ENCODE results near the gene DOCK6.

DOCK6 gene

DNA sequence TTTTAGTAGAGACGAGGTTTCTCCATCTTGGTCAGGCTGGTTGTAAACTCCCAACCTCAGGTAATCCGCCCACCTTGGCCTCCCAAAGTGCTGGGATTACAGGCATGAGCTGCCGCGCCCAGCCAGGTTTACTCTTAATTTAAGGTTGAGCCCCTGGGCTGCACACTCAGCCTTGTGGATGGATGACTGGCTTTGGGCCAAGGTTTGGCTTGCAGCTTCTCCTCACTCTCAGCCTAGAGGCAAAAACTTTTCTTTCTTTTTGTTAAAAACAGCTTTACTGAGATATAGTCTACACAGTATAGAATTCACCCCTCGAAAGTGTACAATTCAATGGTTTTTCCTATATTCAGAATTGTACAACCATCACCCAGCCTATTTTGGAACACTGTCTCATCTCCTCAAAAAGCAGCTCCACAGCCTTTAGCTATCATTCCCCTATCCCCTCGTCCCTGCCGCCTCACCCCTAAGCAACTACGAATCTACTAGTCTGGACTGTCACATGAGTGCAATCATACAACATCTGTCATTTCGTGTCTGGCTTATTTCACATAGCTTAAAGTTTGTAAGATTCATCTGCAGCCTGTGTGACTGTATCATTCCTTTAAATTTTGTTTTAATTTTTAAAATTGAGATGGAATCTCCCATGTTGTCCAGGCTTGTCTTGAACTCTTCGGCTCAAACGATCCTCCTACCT is 19.2 kb upstream of the DOCK6 start:
- intact Hi-C loops (cut with DNase I): no loop called here
- no peak for DNase-seq

DNA sequence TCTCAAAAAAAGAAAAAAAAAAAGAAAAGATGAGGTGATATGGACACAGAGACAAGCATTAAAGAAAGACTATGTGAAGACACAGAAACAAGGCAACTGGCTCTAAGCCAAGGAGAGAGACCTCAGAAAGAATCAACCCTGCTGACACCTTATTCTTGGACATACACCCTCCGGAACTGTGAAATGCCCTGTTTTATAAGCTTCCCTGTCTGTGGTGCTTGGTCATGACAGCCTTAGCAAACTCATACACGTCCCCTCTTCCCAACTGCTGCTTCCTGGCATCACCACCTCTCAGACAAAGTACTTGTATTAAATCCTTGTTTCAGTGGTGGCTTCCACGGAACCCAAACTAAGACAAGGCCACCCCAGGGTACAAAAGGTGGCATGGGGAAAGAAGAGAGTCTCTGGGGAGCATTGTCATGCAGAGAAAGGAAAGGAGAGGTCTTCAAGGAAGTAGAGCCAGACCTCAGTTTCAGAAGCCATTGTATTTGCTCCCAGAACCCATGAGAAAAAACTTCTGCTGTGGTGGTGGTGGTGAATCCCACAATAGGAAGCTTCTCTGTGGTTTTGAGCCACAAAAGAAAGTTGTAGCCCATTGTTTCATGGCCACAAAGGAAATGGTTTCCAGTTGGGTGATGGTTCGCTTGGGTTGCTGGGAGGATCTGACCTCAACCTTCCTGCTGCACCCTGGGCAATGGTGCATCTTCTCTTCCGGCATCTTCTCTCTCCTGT is 17.3 kb upstream of the DOCK6 start:
- intact Hi-C loops (cut with DNase I): no loop called here
- no peak for DNase-seq

DNA sequence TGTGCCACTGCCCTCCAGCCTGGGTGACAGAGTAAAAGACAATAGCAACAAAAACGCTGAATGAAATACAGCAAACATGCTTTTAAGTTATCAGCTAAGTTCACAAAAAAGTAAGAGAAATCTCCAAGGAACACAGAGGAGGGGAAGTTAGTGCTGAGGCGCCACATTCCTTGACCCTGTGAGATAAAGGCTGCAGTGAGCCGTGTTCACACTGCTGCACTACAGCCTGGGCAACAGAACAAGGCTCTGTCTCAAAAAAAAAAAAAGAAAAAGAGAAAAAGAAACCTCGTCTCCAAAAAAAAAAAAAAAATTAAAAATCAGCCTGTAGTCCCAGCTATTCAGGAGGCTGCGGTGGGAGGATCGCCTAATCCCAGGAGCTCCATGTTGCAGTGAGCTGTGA is 16.3 kb upstream of the DOCK6 start:
- no peak for DNase-seq
- intact Hi-C loops (cut with DNase I): no loop called here

DNA sequence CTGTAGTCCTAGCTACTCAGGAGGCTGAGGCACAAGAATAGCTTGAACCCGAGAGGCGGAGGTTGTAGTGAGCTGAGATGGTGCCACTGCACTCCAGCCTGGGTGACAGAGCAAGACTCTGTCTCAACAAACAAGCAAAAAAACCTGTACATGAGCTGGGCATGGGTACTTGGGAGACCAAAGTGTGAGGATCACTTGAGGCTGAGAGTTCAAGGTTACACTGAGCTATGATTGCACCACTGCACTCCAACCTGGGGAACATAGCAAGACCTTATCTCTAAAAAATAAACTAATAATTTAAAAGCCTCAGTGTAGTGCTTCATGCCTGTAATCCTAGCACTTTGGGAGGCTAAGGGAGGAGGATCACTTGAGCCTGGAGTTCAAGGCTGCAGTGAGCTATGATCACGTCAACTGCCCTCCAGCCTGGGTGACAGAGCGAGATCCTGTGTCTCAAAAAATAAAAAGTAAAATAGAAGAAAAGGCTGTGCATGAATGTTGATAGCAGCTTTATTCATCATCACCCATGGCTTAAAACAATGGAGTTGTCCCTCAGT is 12.3 kb upstream of the DOCK6 start:
- intact Hi-C loops (cut with DNase I): no loop called here
- DNase-seq: no peak

DNA sequence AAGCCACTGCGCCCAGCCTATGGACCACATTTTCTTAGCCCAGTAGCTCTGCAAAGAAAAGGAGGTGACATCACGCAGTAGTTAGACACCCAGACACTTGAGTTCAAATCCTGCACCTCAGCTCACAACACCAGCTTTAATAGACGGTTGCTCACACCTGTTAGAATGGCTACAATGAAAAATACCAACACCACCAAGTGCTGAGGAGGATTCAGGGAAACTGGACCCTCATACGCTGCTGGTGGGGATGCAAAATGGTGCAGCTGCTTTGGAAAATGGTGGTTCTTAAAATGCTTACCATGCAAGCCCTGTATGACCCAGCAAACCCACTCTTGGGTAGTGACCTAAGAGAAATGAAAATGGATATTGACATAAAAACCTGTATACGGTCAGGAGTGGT is 11.7 kb upstream of the DOCK6 start:
- intact Hi-C loops (cut with DNase I): no loop called here
- no peak for DNase-seq

DNA sequence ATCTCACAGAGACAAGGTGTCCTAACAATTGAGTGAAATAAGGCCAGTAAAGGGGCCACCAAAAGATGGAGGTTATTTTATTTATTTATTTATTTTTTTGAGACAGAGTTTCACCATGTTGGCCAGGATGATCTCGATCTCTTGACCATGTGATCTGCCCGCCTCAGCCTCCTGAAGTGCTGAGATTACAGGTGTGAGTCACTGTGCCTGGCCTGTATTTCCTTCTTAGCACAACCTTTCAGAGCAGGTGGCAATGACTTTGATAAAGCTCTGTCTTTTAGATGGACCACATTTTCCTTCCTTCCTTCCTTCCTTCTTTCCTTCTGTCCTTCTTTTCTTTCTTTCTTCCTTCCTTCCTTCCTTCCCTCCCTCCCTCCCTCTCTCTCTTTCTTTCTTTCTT is 11.0 kb upstream of the DOCK6 start:
- no peak for DNase-seq
- intact Hi-C loops (cut with DNase I): no loop called here

DNA sequence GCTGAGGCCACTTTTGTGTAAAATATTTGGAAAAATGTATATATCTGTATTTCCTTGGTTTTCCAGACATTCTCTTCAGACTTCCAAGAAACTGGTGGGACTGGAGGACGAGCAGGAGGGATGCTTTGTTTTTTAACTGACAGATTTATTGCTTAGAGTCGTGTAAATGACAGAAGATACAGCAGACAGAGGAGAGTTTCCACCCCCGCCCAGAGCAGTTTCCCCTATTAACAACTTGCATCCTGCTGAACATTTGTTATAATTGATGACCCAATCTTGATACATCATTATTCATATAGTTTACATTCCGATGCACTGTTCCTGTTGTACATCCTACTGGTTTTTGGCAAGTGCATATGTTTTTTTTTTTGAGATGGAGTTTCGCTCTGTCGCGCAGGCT is 7.1 kb upstream of the DOCK6 start:
- intact Hi-C loops (cut with DNase I): no loop called here
- DNase-seq: no peak

DNA sequence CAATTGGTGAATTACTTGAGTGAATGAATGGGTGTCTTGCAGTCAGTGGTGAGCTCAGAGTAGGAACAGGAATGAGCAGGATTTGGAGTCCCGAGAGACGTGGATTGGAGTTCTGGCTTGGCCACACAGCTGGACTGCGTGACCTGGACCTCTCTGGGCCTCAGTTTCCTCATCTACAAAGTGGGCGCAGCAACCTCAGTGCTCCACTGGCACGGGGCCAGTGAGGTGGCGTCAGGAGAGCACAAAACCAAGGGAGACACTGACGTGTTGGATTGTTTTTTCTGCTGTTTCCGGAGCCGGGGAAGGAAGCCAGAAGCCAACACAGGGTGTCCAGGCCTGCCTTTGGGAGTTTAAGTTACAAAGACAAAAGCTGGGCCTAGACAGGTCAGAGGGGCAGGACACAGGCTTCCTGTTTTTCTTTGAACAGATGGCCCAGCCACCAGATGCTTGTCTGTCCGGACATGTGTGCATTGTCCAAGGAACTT is 6.5 kb upstream of the DOCK6 start:
- intact Hi-C loops (cut with DNase I): no loop called here
- no peak for DNase-seq

DNA sequence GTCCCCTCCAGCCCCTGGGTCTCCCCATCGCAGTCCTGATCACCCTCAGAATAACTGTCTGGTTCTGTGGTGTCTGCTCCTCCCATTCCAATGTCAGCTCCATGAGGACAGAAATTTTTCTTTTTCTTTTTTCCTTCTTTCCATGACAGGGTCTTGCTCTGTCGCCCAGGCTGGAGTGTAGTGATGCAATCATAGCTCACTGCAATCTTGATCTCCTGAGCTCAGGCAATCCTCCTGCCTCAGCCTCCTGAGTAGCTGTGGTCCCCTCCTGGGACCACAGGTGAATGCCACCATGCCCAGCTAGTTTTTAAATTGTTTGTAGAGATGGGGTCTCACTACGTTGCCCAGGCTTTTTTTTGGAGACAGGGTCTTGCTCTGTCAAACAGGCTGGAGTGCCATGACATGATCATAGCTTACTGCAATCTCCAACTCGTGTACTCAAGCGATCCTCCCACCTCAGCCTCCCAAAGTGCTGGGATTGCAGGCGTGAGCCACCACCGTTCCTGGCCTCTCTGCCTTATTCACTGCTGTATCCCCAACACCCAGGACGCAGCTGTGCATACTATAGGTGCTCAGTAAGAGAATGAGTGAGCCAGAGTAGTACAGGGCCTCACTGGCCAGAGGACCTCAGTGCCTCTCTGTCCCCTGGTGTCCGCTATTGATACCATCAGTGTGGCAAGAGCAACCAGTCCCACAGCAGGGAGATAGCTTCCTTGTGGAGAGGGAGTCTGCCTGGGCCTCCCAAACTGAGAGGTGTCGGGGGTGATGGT is 5.2 kb upstream of the DOCK6 start:
- DNase-seq: no peak
- intact Hi-C loops (cut with DNase I): no loop called here

DNA sequence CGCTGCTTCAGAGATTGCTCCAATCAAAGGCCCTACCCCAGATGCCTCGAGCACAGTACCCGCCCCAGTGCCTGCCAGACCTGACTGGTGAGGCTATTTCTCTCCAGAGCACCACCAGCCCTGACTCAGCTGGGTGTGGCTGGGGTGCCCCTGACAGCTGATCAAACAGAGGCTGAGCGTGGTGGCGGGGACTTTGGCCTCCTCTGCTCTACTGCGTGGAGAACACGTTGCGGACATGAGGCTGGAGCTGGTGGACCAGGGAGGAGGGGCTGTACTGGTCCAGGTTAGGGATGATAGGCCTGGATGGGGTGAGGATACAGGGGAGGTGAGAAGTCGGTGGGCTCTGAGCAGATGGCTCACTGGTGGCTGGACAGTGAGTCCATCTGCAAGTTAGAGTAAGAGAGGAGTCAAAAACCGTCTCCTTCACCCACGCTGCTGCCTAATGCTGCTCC is 3.5 kb upstream of the DOCK6 start:
- no peak for DNase-seq
- intact Hi-C loops (cut with DNase I): no loop called here

DNA sequence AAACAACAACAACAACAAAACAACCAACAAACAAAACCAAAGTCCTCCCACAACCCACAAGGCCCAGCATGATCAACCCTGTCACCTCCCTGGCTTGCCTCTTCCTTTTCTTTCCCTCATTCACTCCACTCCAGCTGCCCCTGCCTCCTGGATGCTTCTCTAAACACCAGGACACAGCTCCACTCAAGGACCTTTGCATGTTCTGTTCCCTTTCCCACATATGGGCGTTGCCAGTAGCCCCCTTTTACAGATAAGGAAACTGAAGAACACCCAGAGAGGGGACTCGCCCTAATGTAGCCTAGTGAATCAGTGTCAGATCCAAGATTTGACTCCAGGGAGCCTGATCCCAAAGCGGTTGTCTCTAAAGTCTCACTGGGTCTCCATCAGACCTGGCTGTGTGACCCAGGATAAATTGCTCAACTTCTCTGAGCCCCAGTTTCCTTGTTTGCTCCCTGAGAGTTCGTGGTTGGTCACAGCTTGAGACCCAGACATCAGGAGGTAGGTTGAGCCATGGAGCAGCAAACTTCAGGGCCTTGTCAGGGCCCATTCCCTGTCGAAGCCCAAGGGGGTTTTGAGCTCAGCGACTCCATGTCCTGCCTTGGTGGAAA is 3.0 kb upstream of the DOCK6 start:
- no peak for DNase-seq
- intact Hi-C loops (cut with DNase I): no loop called here

DNA sequence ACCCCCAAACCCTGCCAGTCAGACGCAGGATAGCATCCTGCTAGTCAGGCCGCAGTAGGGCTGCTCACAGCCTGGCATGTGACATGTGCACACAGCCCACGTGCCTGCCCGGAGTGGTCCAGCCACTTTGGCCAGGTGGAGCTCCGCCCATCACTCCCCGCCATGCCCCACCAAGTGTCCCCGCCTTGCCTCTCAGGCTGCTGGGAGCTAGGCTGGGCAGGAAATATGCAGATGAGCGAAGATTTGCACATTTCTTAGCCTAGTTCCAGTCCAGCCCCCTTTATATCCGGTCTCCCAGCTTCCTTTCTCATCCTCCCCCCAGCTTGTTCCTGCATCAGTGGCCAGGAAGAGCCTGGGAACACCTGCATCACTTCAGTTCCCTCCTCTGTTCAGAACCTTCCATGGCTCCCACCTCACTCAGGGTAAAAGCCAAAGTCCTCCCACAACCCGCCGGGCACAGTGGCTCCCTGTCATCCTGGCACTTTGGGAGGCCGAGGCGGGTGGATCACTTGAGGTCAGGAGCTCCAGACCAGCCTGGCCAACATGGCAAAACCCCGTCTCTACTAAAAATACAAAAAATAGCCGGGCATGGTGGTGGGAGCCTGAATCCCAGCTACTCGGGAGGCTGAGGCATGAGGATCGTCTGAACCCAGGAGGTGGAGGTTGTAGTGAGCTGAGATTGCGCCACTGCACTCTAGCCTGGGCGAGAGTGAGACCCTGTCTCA is 2.3 kb upstream of the DOCK6 start:
- DNase-seq: no peak
- intact Hi-C loops (cut with DNase I): no loop called here

DNA sequence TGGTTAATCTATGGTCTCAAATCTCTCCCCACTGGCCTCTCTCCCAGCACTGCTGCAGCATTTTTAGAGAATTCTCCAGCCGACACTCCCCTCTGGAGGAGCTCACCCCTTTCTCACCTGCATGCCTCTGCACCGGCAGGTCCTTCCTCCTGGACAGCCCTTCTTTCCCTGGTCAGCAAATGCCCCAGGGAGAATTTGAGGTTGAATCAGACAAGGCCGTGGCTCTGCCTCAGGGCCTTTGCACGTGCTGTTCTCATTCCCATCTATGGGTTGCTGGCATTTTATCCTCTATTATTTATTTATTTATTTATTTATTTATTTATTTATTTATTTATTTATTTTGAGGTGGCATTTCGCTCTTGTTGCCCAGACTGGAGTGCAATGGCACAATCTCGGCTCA is 1.4 kb upstream of the DOCK6 start:
- no peak for DNase-seq
- intact Hi-C loops (cut with DNase I): no loop called here

DNA sequence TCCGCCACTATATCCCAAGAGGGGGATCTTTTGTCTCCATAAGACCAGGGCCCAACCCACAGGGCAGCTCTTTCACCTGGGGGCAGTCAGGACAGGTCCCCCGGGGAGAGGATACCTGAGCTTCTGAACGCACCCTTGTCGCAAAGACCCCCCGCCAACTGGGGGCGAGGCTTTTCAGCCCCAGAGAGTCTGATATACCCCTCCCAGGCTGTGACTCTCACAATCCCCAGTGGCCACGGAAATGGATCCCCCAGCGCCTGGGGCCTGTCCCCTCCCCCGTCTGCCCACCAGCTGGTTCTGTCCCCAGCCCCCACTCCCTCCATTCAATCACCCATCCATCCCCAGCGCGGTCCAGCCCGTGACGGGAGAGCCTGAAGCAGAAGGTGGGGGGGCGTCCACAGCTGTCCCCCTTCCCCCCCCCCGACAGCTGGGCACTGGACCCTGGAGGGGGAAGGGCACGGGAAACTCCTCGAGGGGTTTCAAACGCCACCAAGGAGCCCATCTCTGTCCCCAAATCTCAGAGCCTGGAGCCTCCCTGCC is 823 bp downstream of the DOCK6 start:
- no peak for DNase-seq
- intact Hi-C loops (cut with DNase I): no loop called here

DNA sequence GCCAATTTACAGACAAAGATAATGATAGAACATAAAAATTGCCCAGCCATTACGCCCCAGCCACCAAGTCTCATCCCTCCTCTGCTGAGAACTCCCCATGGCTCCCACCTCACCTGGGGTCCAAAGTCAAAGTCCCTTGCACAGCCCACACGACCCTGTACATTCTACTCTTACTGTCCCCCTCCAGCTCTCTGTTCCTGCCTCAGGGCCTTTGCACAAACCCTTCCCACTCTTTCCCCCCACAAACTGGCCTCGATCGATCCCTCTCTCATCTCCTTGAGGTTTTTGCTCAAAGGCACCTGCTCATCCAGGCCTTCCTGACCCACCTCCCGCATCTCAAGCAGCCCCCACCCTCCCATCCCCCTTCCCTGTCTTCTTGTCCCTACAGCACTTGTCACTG is 1.3 kb downstream of the DOCK6 start:
- intact Hi-C loops (cut with DNase I): no loop called here
- DNase-seq: no peak

DNA sequence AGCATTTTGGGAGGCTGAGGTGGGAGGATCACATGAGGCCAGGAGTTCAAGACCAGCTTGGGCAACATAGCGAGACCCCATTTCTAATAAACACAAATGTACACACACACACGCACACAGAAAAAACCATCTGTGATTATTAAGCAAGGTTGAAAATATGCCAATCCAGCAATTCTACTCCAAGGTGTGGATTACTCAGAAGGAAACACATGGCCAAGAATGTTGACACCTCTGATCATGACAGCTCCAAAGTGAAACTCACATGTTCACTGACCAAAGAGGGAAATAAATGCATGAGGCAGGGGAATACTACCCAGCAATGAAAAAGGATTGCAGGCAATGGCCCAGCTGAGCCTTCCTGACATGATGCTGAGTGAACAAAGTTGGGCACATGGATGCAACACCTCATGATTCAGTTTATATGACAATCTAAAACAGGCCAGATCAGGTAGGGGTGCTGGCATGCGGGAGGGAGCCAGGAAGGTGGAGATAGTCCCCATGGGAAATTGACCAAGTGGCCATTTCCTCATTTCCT is 4.4 kb downstream of the DOCK6 start:
- no peak for DNase-seq
- intact Hi-C loops (cut with DNase I): no loop called here

DNA sequence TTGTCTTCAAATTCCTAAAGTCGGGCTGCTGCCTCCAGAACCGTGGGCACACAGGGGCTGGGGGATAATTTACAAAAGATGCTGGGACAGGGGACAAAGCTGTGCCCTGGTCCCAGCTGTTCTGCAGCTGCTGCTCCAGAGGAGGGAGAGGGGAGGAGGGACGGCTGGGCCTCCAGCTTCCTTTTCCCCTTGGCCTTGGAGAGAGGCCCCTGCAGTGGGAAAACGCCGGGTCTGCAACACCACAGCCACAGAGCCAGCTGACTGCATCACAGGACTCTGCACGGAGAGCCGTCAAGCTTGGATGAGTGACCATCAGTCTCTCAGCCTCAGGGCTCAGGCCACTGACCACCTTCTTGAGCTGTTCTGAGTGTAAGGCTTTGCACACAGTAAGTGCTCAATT is 6.1 kb downstream of the DOCK6 start:
- DNase-seq: no peak

DNA sequence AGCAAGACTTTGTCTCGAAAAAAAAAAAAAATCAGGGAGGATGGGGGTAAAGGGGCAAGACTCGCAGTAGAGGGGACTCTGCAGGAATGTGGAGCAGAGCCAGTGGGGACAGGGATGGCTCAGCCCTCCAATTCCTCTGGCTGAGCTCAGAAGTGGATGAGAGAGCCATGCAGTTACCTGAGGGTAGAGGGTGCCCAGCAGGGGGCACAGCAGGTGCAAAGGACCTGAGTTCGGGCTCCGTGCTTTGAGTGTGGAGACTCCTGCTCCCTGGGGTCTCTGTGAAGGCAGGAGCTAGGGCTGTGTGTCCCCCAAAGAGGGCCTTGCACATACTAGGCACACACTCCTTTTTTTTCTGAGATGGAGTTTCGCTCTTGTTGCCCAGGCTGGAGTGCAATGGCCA is 7.7 kb downstream of the DOCK6 start:
- DNase-seq: no peak
- intact Hi-C loops (cut with DNase I): no loop called here

More for the DNA sequence above, 6.1 kb downstream of the DOCK6 start:
- intact Hi-C loops (cut with DNase I): no loop called here

DNA sequence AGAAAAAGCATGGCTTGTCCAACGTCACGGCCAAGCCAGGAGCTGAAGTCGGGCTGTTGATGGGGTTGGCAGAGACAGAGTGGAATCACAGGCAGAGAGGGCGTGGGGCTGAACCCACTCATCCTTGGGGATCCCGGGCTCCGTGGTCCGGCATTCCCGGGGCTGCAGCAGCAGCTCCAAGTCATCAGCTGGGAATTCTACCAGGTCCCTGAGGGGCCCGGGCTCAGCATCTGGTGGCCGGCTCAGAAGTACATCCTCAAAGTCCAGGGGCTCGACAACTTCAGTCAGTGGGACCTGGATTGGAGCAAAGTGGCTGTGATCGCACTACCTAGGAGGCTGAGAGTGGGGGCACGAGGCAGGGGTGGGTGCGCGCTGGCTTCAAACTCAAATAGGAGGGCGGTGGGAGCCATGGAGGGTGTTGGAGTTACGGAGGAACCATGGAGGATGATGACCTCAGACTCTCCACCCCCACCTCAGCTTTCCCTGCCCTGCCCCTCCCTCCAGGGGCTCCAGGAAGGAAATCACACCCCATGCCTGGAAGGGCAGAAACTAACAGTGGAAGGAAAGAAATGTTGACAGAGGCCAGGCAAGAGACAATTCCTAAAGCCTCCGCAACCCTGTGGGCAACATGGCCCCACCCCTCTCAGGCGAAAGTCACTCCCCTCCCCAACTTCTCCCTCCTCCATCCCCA is 9.5 kb downstream of the DOCK6 start:
- intact Hi-C loops (cut with DNase I): no loop called here
- DNase-seq: no peak
